Islet of Langerhans (tissue), 1 donor: ENCODE data around the gene TMEM179.

Experiments used
- FAIRE-seq: peaks from one replicate; lab custom pipeline; 2011; peaks lifted over from hg19 to GRCh38; lab: Jason Lieb, UNC

TMEM179 gene

GRCh38 chr14:104598039-104598909 lies 6.3 kb downstream of the TMEM179 start:
- peak; percentile 78 for FAIRE-seq

- FAIRE-seq, result no peak
These were observed 7.0 kb downstream of the TMEM179 start for GRCh38 chr14:104597576-104597975.

DNA sequence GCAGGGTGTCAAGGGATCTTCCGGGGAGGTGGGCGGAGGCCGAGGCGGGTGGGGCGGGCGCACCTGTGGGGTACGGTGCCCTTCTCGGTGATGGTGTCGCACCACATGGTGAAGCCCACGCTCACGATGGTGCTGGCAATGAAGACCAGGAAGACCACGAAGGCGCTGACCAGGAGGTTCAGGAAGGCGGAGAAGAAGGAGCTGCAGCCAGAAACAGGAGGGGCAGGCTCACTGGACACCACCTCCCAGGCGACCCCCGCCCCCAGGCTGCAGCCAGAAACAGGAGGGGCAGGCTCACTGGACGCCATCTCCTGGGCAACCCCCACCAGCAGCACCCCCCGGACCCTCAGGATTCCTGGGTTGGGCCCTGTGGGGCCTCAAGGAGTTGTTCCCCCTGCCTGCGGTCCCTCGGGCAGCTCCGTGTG lies 7.6 kb downstream of the TMEM179 start:
- FAIRE-seq, result no peak

DNA sequence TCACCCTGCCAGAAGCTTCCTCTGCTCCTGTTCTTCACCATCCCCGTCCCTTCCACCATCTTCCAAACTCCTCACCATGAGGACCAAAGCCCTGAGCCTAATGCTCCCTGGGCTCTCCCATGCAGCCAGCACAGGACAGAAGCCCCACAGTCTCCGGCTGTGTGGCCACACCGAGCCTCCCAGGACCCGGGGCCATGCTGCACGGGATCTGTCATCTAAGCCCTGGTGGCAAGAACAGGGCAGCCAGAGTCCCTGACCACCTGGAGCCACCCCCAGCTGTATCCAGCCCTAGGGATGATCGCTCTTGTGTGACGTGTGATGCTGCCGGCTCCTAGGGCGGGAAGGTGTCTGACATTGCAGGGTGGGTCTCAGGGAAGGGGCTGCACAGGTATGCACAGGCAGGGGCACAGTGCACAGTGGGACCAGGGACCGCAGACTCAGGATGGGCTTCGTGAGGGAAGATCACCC lies 8.1 kb downstream of the TMEM179 start:
- FAIRE-seq, result no peak

DNA sequence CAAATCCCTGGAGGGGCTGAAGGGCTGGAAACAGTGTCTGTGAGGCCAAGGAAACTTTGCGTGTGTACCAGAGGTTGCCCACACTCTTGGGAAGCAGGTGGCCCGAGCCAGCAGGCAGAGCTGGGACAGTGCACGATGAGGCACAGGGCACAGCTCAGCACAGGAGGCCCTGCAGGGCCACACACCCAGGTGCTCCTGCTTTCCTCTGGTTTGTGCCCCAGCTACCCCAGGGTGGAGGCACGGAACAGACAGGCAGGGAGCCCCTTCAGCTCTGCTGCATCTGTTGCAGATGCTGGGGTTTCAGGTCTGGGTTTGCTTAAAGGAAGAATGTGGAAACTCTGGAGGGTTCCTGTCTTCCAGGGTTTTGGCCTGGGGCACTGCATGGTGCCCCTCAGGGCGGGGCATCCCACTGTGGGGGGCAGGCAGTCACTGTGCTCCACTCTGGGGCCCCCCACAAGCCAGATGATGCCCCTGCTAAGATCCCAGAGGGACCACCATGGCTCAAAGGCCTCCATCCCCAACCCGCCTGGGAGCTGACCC lies 8.6 kb downstream of the TMEM179 start:
- FAIRE-seq, result no peak

- FAIRE-seq, result no peak
These were observed 9.4 kb downstream of the TMEM179 start for GRCh38 chr14:104595116-104595675.

DNA sequence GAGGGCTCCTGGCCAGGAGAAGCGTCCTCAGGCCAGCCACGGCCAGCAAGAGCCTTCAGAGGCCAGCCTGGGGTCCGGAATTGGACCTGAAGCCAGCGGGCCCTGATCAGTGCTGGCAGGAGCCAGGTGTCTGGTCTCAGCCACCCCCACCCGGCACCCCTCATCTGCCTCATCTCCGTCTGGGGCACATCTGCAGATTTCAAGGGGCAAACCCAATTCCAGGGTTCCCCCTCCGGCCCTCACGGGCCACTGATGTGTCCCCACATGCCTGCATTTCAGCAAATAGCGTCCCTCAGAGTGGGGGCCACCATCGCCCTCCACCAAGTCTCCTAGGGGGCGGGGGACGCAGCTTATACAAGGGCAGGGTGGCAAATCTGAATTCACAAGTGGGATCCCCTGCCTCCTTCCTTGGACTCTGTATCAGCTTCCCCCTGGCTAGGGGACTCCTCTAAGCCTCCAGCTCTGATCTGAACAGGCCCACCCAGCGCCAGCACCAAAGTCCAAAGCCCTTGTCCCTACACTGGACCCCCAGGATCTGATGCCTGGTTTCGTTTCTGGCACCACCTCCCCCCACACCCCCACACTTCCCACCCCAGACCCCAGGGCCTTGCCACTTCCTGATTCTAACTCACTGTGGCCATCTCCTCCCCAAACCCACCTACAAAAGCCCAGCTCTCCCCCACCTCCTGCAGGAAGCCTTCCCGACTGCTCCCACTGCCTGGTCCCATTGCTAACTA lies 10.1 kb downstream of the TMEM179 start:
- FAIRE-seq, result no peak

- FAIRE-seq, result no peak
These were observed 10.8 kb downstream of the TMEM179 start for GRCh38 chr14:104593710-104594136.

- no peak for FAIRE-seq
These were observed 11.3 kb downstream of the TMEM179 start for GRCh38 chr14:104593241-104593701.

GRCh38 chr14:104592785-104593184 lies 11.8 kb downstream of the TMEM179 start:
- no peak for FAIRE-seq

- no peak for FAIRE-seq
These were observed 12.3 kb downstream of the TMEM179 start for GRCh38 chr14:104592292-104592672.

DNA sequence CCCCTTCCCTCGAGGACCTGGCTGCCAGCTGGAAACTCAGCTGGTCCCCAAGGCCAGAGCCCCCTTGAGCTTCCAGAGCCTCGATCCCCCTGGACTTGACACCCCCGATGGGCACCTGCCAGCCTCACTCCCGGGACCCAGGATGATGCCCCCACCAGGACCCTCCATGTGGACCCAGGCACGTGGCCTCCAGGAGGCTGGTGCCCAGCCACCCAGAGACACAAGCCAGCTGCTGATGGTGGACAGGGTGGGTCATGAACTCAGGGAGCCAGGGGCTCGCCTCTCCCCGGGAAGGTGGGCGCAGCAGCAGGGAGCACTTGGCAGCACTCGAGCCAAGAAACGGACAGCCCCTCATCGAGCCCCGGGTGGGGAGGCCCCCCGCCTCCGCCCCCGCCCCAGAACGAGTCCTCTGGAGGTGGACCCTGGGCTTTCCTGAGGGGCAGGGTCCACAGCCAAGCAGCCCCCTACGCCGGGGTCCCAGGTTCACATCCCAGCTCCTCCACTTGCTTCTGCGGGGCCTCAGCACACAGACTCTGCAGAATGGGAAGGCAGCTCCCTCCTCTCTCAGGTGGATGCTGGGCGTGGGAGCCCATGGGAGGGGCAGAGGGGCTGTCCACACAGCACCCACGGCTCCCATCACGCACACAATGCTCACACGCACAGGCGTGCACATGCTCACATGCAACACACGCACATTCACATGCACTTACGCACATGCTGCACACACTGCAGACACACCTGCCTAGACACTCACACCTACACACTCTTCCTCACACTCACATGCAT lies 12.9 kb downstream of the TMEM179 start:
- no peak for FAIRE-seq

GRCh38 chr14:104591031-104591430 lies 13.5 kb downstream of the TMEM179 start:
- FAIRE-seq, result no peak

DNA sequence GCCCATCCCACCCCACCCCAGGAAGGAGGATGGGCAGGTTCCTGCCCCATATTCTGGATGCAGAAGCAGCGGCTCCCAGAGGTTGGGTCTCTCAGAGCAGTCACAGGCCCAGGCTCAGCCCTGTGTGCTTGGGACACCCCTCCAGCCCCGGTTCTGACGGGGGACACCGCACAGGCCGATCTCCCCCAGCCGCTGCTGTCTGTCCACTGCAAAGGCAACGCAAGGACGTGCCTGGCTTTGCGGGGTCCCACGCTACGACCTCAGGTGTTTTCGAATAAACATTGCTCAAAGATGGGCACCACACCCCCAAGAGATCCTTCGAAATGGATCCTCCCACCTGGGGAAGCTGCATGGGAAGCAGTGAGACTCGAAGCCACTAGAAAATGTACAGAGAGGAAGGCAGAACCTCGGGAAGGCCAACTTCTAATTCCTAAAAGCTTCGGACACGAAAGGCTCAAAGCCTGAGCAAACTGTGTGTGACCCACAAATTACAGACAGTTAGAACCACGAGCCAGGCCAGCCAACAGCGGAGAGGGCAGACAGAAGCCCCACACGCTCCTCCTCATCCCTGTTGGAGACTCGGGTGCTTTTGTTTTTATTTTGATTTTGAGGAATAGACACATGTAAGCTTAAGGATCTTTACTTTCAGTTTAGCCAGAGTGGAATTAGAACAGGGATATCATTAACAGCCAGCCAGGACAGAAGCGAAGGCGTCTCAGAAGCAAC lies 14.2 kb downstream of the TMEM179 start:
- FAIRE-seq, result no peak

DNA sequence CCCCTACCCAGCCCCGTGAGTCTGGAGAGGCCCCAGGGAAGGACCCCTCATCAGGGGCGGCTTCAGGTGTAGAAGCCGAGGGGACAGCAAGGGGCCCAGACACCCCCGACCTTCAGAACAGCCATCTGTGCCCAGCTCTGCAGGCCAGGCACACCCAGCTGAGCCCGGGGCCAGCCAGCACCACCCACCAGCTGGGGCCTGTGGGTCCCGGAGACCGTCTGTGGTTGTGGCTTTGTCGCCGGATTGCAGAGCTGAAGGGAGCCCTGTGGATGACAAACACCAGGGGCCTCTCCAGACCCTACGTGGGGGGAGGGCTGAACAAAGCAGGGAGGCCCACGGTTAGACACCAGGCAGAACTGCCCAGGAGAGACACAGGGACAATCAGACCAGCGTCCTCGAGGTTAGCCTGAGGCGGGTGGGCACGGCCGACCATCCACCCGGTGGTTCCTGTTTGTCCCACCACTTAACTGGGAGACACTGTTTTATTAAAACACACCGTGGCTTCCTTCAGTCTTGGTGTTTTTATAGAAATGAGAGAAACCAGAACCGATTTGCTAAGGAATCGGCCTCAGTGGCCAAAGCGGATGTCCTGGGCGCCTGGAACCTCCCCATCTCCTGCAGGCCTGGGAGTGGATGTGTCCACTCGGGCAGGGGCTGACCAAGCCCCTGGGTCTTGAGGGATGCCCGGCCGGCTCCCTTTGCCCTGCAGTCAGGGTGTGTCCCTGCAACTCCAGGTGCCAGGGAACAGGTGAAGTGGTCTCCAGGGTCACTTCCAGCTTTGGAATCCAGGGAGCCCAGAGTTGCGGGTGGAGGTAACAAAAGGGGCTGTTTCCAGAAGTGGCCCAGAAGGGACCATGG lies 15.0 kb downstream of the TMEM179 start:
- FAIRE-seq, result no peak

GRCh38 chr14:104588066-104588857 lies 16.3 kb downstream of the TMEM179 start:
- FAIRE-seq, result no peak

DNA sequence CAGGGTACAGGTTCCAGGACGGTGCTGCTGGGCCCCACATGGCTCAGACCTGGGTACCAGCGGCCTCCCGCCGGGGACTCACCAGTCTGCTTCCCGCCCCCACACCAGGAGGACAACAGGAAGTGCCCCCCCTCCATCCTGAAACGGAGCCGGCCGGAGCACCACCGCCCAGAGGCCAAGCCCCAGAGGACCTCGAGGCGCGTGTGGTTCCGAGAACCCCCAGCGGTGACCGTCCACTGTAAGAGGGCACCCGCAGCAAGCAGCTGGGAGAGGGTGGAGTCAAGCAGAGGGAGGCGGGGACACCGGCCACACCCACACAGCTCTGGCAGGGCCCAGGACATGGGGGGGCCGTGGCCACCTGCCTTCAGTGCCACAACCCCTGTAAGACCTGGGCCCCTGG lies 16.9 kb downstream of the TMEM179 start:
- no peak for FAIRE-seq

DNA sequence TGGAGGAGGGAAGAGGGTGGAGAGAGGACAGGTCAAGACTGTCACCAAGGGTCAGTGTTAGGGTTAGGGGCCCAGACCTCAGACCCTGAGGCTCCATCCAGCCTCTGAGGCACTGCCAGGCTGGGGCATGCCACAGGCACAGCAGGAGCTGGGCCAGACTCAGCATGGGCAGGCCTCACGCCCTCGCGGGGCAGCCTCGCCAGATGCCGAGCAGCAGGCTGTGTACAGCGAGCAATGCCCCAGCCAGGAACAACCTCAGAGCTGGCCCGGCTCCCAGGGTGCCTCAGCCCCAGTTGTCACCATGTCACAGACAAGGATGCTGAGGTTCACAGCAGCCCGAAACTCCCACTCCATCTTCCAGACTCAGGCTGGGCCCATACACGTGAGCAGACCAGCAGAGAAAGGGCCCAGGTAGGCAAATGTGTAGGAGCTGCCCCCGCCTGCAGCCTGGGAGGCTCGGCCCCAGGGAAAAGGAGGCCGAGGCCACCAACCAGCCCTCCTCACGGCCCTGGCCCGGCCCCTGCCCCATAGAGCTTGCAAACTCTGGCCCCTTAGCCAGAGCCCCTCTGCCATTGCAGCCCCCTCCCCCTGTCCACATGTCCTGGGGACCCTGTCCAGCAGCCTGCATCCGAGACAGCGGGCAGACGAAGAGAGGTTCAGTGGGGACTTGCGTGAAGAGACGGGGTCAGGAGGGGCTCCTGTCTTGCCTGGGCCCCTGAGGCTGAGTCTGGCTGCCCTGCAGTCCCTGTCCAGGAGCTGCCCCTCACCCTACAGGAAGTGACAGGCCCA lies 17.5 kb downstream of the TMEM179 start:
- no peak for FAIRE-seq
